HG02763 (cell line): ENCODE results near the gene WDR59.
A peak's percentile ranks its signal among the peaks of the same experiment; 100 is the strongest.
"Not testable (repeated sequence)": the region's sequence is repeated elsewhere in the genome, so short reads cannot be mapped to it uniquely, and the experiment has no call there.

ENCODE experiments used
- ATAC-seq: cut with Tn5 transposase; IDR thresholded peaks from one replicate; pipeline ENCODE4 v1.9.1; 2021; ENCODE audit warnings: mild to moderate bottlenecking, moderate library complexity; ENCODE audit not compliant: unreplicated experiment

The WDR59 gene, protein sequence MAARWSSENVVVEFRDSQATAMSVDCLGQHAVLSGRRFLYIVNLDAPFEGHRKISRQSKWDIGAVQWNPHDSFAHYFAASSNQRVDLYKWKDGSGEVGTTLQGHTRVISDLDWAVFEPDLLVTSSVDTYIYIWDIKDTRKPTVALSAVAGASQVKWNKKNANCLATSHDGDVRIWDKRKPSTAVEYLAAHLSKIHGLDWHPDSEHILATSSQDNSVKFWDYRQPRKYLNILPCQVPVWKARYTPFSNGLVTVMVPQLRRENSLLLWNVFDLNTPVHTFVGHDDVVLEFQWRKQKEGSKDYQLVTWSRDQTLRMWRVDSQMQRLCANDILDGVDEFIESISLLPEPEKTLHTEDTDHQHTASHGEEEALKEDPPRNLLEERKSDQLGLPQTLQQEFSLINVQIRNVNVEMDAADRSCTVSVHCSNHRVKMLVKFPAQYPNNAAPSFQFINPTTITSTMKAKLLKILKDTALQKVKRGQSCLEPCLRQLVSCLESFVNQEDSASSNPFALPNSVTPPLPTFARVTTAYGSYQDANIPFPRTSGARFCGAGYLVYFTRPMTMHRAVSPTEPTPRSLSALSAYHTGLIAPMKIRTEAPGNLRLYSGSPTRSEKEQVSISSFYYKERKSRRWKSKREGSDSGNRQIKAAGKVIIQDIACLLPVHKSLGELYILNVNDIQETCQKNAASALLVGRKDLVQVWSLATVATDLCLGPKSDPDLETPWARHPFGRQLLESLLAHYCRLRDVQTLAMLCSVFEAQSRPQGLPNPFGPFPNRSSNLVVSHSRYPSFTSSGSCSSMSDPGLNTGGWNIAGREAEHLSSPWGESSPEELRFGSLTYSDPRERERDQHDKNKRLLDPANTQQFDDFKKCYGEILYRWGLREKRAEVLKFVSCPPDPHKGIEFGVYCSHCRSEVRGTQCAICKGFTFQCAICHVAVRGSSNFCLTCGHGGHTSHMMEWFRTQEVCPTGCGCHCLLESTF

DNA sequence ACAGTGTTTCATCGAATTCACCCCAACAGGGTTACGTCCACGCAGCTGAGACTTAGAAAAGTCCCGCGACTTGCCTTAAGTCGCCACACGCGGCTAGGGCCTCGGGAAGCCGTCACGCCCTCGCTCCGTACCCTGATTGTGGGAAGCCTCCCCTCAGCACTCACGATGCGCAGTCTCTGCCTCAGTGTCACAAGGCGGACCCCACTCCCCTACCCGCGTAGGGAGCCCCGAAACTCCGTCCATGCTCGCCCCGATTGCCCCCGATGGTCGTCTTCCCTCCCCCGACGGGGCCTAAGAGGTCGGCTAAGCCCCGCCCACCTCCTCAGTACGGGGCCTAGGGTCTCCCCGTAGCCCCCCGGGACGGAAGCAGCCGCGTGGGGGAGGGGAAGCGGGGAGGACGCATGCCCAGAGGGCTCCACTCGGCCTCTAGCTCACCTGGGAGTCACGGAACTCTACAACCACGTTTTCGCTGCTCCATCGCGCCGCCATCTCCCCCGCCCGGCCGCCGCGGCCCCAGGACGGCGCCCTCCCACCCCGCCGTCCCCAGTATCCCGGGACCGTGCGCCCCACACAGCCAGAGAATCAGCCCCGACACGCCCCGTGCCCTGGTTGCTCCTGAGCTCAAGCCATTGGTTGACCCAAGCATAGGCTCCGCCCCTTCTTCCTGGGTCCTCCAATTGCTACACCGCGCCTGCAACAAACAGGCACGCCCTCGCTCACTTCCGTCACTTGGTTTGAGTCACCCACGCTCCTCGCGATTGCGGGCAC is at the start of gene WDR59:
WDR59 (minus strand) TSS at position 595 of the 768 bp plus-strand sequence; CDS start at position 489, 106 bp downstream.
- ATAC-seq, result peak; percentile 99

DNA sequence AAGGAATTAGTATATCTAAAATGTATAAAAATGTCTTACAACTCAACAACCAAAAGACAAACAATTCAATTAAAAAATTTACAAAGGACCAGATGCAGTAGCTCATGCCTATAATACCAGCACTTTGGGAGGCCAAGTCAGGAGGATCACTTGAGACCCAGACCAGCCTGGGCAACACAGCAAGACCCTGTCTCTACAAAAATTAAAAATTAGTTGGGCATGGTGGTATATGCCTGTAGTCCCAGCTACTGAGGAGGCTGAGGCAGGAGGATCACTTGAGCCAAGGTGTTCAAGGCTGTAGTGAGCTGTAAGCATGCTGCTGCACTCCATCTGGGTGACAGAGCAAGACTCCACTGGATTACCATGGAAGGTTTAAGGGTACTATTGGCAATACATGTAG is 47.7 kb upstream of the WDR59 start:
- no peak for ATAC-seq

DNA sequence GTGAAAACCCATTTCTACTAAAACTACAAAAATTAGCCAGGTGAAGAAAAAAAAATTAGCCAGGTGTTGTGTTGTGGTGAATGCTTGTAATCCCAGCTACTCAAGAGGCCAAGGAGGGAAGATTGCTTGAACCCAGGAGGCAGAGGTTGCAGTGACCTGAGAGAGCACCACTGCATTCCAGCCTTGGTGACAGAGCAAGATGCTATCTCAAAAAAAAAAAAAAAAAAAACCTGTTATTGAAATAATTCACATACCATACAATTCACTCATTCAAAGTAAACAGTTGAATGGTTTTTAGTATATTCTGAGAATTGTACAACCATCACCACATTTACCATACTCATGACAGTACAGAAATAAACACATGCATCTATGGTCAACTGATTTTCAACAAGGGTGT is 44.9 kb upstream of the WDR59 start:
- no peak for ATAC-seq

DNA sequence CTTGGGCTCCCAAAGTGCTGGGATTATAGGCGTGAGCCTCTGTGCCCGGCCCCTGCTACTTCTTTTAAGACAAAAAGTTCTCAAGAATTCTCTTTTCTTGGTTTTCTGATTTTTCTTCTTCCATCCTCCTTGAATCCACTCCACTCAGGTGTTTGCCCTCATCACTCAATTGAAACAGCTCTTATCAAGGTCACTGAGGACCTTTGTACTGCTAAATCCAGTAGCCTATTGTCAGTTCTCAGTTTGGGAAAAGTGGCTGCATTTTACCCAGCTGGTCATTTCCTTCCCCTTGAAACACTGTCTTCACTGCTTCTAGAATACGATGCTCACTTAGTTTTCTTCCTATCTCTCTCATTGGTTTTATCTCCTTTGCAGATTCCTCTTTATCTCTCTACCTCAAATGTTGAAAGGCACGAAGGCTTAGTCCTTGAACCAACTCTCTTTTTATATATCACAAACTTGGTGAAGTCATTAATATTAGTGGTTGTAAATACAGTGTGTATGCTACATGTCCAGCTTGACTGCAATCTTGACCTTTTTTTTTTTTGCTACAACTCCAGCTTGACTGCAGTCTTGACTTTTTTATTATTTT is 43.7 kb upstream of the WDR59 start:
- ATAC-seq, result no peak

DNA sequence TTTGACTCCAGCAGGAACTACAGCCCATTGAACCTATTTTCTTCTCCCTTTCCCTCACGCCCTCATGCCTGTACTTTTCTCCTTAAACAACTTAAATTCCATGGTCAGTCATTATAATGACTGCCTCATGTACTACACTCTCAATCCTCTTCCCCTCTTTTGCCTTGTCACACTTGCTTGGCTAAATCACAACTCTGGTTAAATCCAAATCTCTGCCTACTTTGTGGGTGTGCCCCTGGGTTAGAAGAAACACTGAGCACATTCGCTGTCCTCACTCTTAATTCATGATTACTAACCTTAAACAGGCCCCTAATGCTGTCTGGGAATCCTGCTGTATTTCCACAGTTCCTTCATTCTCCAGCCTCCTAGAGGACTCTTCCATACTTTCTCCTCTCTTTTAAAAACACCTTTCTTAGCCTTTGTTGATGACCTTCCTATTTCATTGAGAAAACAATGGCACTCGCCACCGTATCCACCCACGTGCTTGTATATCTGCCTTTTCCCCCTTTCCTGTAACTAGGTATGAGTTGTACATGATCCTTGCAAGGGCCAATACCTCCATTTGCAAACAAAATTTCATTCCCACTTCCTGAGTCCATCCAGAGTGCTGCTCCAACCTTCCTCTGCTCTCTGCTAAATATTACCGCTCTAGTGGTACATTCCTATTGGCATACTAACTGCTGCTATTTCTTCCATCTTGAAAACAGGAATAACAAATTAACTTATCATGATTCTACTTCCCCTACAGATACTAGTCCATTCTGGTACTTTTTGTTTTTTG is 42.8 kb upstream of the WDR59 start:
- ATAC-seq, result no peak

DNA sequence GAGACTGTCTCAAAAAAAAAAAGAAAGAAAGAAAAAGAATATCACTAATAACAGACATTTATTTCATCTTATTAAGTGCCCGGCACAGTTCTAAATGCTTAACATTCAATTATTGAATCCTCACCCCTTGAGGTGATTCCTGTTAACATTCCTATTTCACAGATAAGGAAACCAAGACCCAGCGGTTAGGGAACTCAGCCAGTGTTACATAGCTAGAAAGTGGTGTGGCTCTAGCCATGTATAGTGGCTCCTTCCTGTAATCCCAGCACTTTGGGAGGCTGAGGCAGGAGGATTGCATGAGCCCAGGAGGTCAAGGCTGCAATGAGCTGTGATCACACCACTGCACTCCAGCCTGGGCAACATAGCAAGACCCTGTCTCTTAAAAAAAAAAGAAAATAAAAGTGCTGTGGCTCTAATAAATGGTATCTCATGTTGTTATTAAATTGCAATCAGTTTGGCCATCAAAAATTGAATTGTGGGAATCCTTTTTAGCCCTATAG is 42.0 kb upstream of the WDR59 start:
- ATAC-seq, result no peak

DNA sequence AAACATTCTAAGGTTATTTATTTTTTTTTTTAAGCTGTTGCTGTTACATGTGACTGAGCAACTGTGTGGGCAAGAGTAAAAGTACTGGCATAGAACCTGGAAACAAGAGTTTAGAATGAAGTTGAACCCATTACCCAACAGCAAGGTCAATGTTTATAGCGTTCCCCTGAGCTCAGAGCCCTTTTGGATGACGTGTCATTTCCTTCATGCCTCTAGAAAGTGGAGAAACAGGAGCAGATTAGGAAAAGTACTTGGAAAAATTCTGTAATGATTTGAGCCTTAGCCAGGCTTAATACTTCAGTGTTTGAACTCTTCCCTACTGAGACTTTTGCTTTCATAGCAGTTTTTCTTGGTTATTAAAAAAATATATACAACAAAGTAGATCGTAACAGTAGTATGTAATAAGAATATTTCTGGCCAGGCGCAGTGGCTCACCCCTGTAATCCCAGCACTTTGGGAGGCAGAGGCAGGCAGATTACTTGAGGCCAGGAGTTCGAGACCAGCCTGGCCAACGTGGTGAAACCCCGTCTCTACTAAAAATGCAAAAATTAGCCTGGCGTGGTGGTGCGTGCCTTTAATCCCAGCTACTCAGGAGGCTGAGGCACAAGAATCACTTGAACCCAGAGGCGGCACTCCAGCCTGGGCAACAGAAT is 41.4 kb upstream of the WDR59 start:
- ATAC-seq, result not testable (repeated sequence)

DNA sequence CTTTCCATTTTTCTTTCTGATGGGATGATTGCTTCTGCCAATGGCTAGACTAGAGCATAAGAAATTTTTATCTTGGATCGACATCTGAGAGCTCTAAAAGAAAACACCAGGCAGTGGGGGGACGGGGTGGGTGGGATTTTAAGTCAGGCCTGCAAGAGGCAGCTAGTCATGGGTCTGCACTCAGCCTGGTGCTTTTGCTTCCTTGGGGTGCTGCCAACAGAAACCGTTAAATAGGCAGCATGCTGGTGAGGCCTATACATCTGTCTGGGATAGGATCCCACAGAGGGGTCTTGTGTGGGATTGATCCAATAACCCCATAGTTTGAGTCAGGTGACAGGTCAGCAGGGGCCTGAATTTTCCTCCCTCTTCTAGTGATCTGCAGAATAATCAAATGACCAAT is 40.8 kb upstream of the WDR59 start:
- no peak for ATAC-seq

DNA sequence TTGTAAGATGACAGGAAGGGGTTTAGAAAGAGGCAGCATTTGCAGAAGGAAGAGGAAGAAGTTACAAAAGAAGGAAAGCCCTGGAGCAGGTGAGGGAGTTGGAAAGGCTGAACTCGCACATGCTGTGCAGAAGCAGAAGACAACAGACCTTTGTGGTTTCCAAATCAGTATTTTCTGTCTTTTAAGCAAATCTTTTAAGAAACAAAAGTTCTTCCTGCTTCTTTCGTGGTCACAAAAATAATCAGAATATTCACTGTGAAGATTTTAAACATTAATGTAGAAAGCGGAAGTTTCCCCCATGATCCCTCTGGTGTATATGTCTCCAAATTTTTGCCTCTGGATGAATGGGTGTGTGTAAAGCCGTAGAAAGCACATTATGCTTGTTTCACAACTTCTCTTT is 39.7 kb upstream of the WDR59 start:
- no peak for ATAC-seq

DNA sequence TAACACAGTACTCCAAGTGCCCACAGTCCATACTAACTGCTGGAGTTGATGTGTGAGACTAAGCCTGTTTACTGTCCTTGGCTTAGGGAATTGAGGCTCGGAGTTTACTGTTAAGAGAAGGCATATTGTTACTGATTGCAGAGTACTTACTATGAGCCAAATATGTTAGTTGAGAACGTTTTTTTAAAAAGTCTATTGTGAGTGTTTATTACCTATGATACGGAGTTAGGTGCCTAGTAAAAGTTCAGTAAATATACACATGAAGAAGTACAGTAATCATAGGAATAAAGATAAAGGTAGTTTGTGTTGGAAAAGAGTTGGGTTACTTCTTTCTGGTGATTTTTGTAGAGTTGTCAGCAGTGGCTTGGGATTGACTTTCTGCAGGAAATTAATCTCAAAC is 39.3 kb upstream of the WDR59 start:
- no peak for ATAC-seq

DNA sequence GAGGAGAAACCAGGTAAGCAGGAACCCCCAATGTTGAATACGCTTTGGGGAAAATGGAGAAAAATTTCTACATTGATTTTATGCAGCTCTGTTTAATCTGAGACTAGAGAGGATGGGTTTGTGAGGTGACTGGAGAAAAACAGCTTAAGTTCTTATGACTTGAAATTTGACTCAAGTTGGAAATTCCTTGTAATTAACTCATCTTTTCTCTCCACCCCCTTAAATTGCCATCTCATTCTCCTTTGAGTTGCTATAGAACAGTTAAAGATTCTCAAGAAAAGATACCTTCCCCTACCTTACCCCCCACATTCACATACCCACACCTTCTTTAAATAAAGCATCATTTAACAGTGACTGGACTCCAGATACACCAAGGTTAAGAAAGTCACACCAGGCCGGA is 38.1 kb upstream of the WDR59 start:
- no peak for ATAC-seq

DNA sequence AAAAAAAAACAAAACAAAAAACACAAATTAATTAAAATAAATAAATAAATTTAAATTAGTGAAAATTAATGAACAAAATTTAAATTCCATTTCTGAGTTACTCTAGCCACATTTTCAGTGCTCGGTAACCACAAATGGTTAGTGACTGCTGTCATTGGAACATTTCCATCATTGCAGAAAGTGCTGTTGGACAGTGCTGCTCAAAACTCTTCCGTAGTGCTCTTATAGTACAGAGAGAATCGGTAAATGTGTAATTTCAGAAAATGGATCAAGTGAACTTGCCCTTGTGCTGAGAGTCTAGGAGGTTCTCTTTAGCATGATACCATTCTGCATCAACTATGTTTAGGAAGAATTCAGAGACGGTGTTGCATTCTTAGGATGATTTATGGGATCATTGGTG is 37.6 kb upstream of the WDR59 start:
- ATAC-seq, result no peak

DNA sequence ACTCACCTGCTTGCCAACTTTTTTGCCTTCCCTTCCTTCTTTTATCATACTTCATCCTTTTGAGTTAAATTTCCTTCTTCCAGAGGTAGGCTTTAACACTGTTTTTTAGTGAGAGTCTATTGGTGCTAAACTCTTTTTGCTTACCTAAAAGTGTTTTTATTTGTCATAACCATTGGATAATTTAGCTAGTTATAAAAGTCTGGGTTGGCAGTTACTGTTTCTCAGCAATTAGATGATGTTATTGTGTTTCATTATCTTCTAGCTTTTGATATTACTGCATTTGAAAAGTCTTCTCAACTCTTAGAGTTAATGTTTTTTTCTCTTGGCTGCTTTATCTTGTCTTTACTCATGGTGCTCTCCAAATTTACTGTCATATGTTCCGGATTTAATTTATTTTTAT is 36.5 kb upstream of the WDR59 start:
- ATAC-seq, result no peak

DNA sequence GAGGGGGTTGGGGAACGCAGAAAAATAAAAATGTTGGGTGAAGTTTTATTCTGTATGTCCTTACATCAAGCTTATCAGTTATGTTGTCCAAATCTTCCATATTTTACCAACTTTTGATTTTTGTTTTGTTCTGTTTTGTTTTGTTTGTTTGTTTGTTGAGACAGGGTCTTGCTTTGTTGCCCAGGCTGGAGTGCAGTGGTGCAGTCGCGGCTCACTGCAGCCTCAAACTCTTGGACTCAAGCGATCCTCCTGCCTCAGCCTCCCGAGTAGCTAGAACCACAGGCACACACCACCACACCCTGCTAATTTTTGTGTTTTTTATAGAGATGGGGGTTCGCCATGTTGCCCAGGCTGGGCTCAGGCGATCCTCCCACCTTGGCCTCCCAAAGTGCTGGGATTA is 34.7 kb upstream of the WDR59 start:
- ATAC-seq, result no peak

DNA sequence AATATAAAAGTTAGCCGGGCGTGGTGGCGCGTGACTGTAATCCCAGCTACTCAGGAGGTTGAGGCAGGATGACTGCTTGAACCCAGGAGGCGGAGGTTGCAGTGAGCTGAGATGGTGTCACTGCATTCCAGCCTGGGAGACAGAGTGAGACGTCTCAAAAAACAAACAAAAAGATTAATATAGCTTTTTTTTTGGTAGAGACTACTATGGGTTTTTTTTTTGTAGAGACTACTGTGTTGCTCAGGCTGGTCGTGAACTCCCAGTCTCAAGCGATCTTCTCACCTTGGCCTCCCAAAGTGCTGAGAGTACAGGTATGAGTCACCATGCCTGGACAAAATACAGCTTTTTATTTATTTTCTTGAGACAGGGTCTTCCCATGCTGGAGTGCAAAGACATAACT is 34.1 kb upstream of the WDR59 start:
- no peak for ATAC-seq

DNA sequence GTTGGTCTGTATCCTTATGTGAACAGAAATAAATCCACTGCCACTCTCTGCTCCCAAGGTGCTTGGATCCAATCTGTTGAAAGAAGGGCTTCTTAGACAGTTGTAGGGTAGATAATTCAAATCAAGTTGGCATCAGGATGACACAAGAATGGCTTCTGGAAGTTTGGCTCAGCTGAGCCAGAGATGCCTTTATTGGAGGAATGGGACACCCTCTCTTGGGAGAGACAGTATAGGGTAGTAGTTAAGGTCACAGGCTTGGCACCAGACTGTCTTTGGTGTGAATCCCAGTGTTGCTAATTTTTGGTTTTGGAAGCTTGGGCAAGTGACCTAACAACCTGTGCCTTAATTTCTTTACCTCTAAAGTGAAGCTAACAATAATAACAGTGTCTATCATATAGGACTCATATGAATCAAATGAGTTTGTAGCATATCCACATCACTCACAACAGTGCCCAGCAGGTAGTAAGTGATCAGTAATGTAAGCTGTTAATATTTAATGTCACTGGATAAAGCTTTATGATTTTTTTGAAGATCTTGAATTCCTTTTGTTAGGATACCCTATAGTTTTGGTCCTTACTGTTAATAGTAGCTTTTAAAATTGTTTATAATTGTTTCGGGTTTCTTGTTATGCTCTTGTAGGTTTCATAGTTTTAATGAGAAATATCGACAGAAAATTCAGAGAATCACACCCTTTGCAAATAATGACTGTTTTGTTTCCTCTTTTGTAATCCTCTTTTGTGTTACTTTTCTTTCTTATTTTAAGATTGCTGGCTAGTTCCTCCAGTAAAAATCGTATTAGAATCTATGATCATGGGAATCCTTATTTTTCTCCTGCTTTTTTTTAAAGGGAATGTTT is 33.0 kb upstream of the WDR59 start:
- ATAC-seq, result no peak

DNA sequence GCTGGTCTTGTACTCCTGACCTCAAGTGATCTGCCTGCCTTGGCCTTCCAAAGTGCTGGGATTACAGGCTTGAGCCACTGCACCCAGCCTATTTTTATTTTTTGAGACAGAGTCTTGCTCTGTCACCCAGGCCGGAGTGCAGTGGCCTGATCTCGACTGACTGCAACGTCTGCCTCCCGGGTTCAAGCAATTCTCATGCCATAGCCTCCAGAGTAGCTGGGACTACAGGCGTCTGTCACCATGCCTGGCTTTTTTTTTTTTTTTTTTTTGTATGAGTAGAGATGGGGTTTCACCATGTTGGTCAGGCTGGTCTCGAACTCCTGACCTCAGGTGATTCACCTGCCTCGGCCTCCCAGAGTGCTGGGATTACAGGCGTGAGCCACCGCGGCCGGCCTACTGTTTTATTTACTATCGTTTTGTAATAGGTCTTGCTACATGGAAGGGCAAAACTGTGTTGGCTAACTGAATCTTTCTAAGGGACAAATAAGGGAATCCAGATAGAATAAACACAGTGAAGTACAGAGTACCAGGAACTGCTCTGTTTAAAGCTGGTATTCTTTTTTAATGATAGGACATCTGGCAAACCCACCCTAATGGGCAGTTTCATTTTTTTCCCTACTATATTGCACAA is 31.6 kb upstream of the WDR59 start:
- ATAC-seq, result not testable (repeated sequence)

DNA sequence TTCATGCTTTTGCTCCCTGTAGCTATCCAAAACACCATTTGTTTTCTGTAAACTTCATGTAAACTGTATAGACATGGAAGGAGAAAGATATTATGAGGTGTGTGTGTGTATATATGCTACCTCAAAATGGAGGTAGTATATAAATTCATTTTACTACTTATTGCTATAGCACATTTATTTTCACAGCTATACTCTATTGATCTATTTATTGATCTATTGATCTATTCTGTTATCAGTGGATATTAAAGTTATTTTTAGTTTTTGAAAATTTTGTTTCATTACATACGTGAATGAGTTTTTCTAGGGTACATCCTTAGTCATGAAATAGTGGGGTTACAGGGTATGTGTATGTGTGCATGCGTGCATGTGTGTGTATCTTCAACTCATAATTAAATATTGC is 29.4 kb upstream of the WDR59 start:
- ATAC-seq, result no peak
